HG03060 (cell line): ENCODE data around the gene FAM83F.

ENCODE experiments used
- ATAC-seq: cut with Tn5 transposase; IDR thresholded peaks from one replicate; pipeline ENCODE4 v1.9.1; 2021; ENCODE audit warnings: low read depth, moderate number of reproducible peaks; ENCODE audit not compliant: unreplicated experiment

The FAM83F gene

GRCh38 chr22:39962071-39962470, 32.7 kb upstream of the FAM83F start:
- no peak for ATAC-seq

DNA sequence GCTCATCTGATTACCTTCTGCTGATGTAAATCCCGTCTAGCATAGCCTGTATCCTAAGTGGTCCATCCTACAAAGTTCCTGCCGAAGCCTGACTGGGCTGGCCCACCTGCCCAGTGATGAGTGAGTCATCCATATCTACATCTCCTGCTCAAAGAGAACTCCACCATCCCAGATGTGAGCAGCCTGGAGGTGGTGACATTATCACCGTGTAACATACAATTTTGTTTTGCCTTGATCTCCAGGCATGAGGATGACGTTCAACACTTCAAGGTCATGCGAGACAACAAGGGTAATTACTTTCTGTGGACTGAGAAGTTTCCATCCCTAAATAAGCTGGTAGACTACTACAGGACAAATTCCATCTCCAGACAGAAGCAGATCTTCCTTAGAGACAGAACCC, 29.0 kb upstream of the FAM83F start:
- no peak for ATAC-seq

GRCh38 chr22:39966470-39966869, 28.3 kb upstream of the FAM83F start:
- ATAC-seq = no peak

DNA sequence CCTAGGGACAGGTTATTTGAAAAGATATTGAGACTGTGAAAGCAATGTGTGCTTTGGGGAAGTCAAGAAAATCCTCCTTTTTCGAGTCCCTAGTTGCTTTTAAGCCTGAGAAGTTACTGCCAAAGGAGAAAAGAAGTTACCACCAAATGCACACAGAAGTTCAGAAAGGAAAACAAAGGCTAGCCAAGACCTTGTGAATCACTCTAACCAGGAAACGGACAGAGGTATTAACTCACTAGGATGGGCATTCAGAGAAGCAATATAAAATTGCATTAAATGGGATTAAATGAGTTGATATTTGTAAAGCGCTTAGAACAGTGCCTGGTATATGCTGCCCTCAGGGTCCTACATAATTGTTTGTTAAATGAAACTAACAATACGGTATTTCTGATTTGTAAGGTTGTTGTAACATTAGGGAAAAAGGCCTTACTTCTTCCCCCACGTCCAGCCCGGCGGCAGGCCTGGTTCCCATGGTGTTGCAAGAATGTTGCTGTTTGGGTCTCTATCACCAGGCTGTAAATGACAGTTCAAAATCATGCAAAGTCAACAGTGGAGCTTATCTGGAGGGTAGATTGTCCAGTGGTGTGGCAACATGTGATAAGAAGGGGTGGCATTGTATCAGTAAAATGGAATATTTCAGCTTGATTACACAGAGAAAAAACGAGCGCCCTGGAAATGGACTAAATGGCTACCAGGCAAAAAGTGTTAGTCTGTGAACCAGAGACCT, 27.5 kb upstream of the FAM83F start:
- ATAC-seq = no peak

DNA sequence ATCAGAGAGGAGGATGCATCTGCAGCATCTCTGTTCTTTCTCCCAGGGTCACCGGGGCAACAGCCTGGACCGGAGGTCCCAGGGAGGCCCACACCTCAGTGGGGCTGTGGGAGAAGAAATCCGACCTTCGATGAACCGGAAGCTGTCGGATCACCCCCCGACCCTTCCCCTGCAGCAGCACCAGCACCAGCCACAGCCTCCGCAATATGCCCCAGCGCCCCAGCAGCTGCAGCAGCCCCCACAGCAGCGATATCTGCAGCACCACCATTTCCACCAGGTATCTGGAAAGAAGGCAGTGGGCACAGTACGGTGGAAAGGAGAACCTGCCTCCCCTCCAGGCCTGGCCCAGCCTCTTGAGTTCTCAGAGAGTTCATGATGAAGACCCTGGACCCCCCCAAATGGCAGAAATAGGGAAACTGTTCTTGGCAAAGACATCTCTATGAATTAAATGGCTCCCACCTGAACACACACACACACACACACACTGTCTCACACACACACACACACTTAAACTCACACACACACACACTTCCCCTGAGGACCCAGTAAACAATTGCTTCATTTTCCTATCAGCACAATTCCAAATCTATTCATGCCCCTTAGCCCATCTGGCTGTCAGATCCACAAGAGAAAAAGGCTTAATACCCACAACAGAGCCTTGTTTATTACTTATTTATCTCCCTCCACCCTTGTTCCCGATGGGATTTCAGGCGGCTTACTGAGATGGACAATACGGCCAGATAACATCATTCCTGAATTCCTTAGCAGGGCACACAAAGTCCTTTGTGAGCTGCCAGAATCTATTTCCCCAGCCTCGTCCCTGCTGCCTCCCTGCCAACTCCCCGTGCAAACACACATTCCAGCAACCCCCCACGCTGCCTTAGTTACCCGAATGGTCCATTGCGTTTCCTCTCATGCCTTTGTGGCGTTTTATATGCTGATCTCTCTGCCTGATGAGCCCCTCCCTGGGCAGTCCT, 26.5 kb upstream of the FAM83F start:
- no peak for ATAC-seq

DNA sequence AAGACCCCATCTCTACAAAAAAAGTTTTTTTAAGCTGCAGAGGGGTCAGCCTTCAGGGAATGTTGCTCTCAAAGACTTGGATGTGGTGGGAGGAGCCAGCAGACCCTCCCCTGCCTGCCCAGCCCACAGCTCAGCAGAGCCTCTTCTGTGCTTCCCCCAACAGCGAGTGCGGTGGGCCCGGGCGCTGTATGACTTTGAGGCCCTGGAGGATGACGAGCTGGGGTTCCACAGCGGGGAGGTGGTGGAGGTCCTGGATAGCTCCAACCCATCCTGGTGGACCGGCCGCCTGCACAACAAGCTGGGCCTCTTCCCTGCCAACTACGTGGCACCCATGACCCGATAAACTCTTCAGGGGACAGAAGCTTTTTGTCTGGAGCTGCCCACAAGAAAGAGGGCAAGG, 24.0 kb upstream of the FAM83F start:
- no peak for ATAC-seq

- no peak for ATAC-seq
Observed at GRCh38 chr22:39972641-39973040, 22.1 kb upstream of the FAM83F start.

DNA sequence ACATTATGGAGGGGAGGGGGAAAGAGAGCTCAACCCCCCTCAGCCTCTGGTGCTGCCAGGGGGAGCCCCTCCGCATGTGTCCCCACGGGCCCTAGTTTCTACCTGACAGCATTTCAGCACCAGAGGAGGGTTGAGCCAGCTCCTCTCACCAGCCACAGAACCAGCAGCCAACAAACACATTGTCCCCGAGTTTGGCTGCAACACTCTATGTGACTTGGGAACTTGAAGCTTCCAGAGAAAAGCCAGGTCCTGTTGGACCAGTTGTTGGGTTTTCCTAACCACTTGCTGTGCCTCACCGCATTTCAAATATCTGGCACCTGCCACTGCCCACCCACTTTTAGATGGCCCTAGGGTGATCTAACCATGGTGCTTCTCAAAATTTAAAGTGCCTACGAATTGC, 21.1 kb upstream of the FAM83F start:
- no peak for ATAC-seq

DNA sequence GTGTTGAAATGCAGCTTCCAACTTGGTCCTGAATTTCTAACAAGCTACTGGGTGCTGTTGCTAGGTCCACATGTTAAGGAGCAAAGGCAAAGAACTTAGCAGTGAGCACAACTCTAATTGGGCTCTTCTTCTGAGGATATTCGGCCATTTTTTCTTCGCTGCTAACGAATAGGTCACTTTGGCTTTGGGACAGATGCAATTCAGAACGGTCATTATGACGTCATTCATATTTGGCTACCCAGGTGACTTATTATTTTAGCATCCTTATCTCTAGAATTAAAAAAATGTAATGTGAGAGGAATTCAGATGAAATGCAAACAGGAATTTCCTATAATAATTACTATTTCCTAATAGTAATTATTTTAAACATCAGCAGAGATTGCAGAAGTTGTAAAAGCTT, 20.7 kb upstream of the FAM83F start:
- no peak for ATAC-seq

DNA sequence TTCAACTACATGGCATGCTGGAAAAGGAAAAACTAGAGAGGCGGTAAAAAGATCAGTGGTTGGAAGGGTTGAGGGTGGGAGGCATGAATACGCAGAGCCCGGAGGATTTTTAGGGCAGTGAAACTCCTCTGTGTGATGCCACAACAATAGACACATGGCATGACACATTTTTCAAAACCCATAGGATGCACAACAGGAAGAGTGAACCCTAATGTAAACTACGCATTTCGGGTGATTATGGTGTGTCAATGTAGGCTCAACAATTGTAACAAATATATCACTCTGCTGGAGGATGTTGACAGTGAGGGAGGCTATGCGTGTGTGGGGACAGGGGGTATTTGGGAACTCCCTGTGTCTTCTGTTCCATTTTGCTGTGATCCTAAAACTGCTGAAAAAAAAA, 15.7 kb upstream of the FAM83F start:
- no peak for ATAC-seq

DNA sequence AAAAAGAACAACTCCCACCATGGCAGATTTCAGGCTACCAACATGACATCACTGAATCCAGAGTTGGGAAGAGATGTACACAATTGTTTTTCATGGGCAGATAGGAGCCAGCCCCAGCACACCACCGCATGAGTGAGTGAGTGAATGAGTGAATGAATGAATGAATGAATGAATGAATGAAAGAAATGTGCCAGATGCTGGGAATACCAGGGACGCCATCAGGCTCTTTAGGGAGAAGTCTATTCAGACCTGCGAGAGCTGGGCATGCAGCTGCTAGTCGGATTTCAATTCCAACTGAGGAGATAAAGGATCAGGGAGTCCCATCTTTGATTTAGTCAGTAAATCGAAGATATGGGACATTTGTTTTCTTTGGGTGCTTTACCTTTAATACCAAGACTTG, 15.3 kb upstream of the FAM83F start:
- no peak for ATAC-seq

GRCh38 chr22:39980596-39980995, 14.2 kb upstream of the FAM83F start:
- ATAC-seq = no peak

- ATAC-seq = no peak
Observed at GRCh38 chr22:39983346-39983745, 11.4 kb upstream of the FAM83F start.

- ATAC-seq = no peak
Observed at GRCh38 chr22:39984006-39984405, 10.7 kb upstream of the FAM83F start.

DNA sequence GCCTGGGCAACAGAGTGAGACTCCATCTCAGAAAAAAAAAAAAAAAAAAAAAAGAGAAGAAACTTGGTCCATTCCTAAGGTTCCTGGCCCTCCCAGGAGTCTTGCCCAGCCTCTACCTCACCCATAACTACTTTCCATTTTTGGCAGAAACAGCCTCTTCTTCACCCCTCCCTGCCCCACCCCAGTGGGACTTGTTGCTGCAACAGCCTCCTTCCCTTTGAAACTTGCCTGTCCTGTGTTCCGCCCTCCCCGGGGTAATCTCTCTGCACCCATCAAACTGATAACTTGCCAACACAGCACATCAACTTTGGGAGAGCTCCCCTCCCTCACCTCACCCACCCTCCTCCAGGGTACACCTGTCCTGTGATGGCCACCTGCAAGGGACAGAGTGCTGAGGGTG, 10.0 kb upstream of the FAM83F start:
- ATAC-seq = no peak

GRCh38 chr22:39985383-39986035, 9.2 kb upstream of the FAM83F start:
- no peak for ATAC-seq

DNA sequence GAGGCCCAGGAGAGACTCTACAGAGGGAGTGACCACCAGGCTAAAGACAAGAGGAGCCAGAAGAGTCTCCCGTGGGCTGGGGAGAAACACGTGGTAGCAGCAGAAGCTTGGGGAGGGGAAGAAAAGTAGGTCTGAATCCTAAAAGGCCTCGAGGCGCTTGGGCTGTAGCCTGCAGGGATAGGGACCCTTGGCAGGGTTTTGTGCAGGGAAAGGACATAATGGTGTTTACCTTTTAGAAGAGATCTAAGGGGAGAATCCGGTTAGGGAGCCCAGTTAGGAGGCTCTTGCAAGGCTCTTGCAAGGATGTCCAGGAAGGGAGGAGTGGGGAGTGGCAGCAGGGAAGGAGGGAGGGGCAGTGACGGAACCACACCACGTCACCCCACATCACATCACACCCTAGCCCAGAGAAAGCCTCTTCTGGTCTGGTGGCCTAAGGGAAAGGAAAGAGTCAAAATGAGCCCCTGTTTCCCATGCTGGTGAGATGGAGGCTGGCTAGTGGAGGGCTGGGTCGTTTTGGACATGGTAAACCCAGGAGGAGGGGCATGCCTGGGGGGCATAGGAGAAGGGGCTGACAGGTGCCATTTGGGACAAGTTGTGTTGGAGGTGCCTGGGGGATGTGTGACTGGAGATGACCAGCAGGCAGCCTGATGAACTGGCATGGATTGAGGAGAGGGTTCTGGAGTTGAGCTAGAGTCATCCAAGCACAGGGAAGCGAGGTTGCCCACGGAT, 6.2 kb upstream of the FAM83F start:
- no peak for ATAC-seq

GRCh38 chr22:39989633-39990032, 5.1 kb upstream of the FAM83F start:
- ATAC-seq = no peak

- ATAC-seq = no peak
Observed at GRCh38 chr22:39990686-39991085, 4.1 kb upstream of the FAM83F start.

- ATAC-seq = no peak
Observed at GRCh38 chr22:39991159-39991860, 3.4 kb upstream of the FAM83F start.
